ENCODE results near the gene FLNC. TPM values are rescaled to one million over a fixed set of nuclear protein-coding genes. Genes with fewer than 3 reads are reported as not detected.

Gene FLNC
- total RNA-seq, 1 donor from 2014 or later: 149 TPM

- no peak for TF ChIP-seq CTCF (conservative IDR thresholded peaks at IDR 0.05; ENCODE audit: low read depth, low read length)
- H3K4me3 ChIP-seq (ENCODE audit: low read depth, low read length): no peak overlapping the region
- no peak for DNase-seq (ENCODE audit: low read depth)
Observed at GRCh38 chr7:128877756-128878120, 47.5 kb downstream of the FLNC start.

GRCh38 chr7:128878226-128879105, 48.3 kb downstream of the FLNC start:
- H3K4me3 ChIP-seq (ENCODE audit: low read depth, low read length): no peak overlapping the region
- no peak for TF ChIP-seq CTCF (conservative IDR thresholded peaks at IDR 0.05; ENCODE audit: low read depth, low read length)
- DNase-seq (ENCODE audit: low read depth): no peak

GRCh38 chr7:128879461-128879938, 49.3 kb downstream of the FLNC start:
- no peak overlapping the region for H3K4me3 ChIP-seq (ENCODE audit: low read depth, low read length)
- DNase-seq (ENCODE audit: low read depth): no peak
- TF ChIP-seq CTCF (conservative IDR thresholded peaks at IDR 0.05; ENCODE audit: low read depth, low read length): no peak

DNA sequence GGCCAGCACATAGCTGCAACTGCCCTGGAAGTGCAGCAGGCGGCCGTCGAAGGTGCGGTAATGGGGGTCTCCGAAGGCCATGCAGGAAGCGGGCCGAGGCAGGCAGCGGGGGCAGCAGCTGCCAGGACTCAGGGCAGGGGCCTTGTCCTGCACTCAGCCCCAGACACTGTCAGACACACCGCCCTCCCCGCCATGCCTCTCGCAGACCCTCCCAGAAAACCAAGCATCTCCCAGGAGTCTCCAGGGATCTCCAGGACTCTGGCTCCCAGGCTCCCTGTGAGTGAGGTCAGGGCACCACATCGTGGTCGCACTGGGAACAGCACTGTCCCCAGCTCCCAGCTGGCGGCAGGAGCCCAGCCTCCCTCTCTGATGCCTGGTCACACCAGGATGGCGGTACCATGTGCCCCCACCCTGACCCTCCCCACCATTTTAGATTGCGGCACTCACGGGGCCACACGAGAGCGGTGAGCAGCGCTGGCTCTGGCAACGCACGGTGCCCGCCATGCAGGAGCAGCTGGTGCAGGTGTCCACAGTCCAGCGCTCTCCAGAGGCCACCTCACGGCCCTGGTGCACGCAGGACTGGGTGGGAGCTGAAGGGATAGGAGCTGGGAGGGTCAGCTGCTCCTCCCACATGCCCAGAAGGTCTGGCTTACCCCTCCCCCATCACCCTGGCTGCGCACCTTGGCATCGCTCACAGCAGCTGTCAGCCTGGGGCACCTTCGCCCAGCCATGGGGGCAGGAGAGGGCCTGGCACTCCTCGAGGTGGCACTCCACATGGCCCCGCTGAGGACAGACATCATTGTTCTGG, 49.9 kb downstream of the FLNC start:
- no peak for DNase-seq (ENCODE audit: low read depth)
- no peak overlapping the region for H3K4me3 ChIP-seq (ENCODE audit: low read depth, low read length)
- TF ChIP-seq CTCF (conservative IDR thresholded peaks at IDR 0.05; ENCODE audit: low read depth, low read length): peak; percentile 55

- no peak for DNase-seq (ENCODE audit: low read depth)
- no peak for TF ChIP-seq CTCF (conservative IDR thresholded peaks at IDR 0.05; ENCODE audit: low read depth, low read length)
Observed at GRCh38 chr7:128880791-128881457, 50.7 kb downstream of the FLNC start.

GRCh38 chr7:128881458-128882125, 51.4 kb downstream of the FLNC start:
- DNase-seq (ENCODE audit: low read depth): no peak
- TF ChIP-seq CTCF (conservative IDR thresholded peaks at IDR 0.05; ENCODE audit: low read depth, low read length): no peak
- H3K4me3 ChIP-seq (ENCODE audit: low read depth, low read length): no peak overlapping the region

More at GRCh38 chr7:128880791-128881457, 50.7 kb downstream of the FLNC start:
- H3K4me3 ChIP-seq (ENCODE audit: low read depth, low read length): no peak overlapping the region
